GM18519 (cell line): Measurements from ENCODE around the gene CDIP1.
A peak's percentile ranks its signal among the peaks of the same experiment; 100 is the strongest.
"Not testable (repeated sequence)": the region's sequence is repeated elsewhere in the genome, so short reads cannot be mapped to it uniquely, and the experiment has no call there.

Experiments
- ATAC-seq: cut with Tn5 transposase; IDR thresholded peaks from one replicate; pipeline ENCODE4 v1.9.1; 2021; ENCODE audit warnings: mild to moderate bottlenecking, moderate library complexity; ENCODE audit not compliant: unreplicated experiment, low FRiP score

Gene CDIP1

DNA sequence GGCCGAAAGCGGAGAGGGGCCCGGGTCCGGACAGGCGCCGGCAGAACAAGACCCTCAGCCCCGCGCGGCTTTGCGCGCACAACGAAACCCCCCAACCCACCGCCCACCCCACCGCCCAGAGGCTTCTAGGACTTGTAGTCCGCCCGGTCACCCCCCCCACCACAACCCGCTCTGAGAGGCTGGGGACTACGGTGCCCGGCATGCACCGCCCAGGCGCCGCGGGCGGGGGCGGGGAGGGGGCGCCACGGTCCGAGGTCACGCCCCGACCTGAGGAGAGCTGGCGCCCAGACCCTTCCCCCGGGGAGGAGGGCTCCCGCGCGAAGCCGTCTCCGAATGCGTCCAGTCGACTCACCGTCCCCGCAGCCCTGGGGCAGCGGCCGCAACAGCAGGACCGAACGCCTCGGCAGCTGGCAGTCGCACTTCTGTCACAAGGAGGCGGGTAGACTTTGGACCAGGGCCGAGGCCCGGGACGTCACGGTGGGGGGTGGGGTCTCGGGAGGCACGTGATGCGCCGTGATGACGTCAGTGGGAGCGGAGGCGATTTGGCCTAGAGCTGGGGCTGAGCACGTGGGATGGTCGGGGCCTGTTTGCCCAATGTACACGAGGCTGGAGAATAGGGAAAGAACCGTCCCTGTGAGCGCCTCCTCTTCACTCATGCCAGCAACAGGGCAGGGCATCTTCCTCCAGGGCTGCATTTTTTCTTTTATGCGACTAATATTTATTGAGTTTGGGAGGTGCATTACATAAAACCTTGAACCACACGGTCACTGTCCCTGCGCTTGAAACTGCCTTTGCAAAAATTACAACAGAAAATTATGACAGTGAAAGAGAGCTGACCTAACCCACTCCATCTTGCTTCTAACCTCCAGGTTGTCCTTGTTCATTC, at the start of gene CDIP1:
Gene CDIP1, minus strand, starts transcription at position 424 of the 886 bp plus-strand sequence. CDS start 24,643 bp downstream, outside the sequence.
- peak; percentile 48 for ATAC-seq

DNA sequence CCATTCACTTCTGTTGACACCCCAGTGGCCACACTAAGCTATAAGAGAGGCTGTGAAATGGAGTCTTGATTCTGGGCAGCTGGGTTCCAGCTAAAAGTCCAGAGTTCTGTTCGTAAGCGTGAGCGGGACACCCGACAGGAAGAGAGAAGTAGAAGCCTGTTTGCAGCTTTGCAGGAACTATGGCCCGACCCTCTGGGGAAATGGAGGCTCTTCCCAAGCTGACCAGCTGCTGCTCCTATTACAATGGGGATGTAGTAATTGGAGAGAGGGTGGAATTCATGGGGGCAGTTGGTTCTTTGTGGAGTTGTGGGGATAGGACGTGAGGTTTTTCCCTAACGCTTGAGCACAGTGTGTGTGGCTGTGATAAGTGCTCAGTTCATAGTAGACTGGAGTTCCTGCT, 47.7 kb upstream of the CDIP1 start:
- no peak for ATAC-seq

DNA sequence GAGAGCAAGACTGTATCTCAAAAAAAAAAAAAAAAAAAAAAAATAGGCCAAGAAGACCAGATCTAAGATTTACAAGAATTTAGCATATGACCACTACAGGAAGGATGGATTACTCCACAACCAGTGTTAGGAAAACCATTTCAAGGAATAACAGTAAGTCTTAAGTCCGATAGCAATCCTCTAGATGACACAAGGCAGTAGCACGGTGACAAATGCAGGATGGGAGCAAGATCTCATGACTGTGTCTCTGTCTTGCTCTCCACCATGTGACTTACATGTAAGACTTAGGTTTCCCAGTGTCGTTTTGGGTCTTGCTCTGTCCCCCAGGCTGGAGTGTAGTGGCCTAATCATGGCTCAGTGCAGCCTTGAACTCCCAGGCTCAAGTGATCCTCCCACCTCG, 45.3 kb upstream of the CDIP1 start:
- ATAC-seq = no peak

- no peak for ATAC-seq
Measured at GRCh38 chr16:4580250-4580649, 41.7 kb upstream of the CDIP1 start.

DNA sequence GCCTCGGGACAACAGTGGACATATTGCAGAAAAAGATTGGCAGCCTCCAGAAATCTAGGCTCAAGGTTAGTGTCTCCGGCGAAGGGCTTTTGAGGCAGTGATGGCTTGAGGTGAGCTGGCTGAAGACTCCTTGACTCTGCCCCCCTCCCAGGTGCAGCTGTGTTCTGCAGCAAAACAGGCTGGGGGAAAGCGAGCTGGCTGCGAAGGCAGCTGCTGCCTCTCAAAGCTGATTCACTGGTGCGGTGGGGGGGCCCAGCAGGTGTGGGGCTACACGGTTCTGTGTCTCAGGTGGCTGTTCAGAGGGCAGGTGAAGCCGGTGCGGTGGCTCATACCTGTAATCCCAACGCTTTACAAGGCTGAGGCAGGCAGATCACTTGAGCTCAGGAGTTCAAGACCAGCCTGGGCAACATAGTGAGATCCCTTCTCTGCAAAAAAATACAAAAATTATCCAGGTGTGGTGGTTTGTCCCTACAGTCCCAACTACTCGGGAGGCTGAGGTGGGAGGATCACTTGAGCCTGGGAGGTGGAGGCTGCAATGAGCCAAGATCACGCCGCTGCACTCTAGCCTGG, 40.5 kb upstream of the CDIP1 start:
- no peak for ATAC-seq

- no peak for ATAC-seq
Measured at GRCh38 chr16:4576008-4576407, 37.4 kb upstream of the CDIP1 start.

DNA sequence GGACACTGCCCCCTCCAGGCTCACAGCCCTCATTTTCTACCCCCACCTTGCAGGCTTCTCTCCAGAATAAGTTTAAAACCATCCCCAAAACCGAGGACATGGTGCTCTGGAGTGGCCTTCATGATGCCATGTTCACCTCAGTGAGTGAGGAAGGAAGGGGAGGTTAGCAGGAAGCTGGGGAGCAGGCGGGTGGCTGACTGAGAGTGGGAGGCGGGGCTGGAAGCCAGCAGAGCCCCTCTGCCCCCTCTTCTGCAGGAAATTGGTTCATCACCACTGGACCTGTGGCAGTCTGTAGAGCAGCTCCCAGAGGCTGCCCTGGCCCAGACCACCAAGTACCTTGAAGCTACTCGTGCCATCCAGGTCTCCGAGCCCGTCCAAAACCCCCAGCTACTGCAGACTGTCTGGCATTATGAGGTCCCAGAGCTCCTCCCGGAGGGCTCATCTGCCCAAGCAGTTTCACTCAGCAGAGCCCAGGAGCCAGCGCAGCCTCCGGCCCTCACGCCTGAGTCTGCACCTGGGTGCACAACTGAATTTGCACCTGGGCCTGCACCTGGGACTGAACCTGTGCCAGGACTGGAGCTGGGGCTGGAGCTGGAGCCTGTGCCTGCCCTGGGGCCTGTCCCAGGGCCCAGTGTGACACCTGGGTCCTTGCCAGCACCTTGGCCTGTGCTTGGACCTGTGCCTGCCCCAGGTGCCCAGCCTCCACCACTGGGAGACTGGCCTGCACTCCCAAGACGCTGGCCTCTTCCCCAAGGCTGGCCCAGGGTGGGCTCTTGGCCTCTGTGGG, 36.5 kb upstream of the CDIP1 start:
- ATAC-seq = no peak

DNA sequence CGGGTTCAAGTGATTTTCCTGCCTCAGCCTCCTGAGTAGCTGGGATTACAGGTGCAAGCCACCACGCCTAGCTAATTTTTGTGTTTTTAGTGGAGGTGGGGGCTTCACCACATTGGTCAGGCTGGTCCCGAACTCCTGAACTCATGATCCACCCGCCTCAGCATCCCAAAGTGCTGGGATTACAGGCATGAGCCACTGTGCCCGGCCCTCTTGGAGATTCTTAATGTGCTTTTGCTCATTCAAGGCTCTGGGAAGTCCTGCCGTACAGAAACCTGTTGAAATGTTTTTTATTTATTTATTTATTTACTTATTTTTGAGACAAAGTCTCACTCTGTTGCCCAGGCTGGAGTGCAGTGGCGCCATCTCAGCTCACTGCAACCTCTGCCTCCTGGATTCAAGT, 35.4 kb upstream of the CDIP1 start:
- ATAC-seq = not testable (repeated sequence)

DNA sequence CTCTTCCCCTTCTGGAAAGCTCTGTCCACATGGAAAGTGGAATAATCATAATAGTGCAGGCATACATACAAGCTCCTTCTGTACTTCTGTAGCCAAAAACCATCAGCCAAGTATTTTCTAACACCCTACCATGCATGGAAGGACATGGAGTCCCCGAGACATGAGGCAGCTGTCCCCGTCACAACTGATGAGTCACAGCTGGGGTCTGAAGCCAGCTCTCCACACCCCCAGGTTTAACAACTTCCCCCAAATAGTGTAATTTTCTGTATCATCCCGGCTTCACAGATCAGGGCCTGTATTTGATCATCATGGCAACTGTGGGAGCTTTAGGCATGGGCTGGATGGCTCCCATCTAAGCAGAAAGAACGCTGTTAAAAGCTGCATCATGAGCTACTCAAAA, 34.1 kb upstream of the CDIP1 start:
- ATAC-seq = no peak

DNA sequence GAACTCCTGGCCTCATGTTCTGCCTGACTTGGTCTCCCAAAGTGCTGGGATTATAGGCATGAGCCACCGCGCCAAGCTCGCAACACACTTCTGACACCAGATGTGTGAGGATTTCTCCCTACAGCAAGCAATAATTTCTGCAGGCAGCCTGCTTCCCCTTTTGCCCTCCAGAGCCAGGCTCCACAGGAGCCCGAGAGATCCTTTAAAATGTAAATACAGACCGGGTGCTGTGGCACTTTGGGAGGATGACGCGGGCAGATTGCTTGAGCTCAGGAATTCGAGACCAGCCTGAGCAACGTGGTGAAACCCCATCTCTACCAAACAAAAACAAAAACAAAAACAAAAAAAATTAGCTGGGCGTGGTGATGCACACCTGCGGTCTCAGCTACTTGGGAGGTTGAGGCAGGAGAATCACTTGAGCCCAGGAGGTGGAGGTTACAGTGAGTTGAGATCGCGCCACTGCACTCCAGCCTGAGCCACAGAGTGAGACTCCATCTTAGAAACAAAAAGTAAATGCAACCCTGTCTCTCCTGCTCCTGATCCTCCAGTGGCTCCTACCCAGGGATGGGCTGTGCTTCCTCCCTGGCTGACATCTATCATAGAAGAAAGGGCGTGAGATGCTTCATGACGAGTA, 32.2 kb upstream of the CDIP1 start:
- no peak for ATAC-seq

GRCh38 chr16:4570086-4570485, 31.5 kb upstream of the CDIP1 start:
- no peak for ATAC-seq

DNA sequence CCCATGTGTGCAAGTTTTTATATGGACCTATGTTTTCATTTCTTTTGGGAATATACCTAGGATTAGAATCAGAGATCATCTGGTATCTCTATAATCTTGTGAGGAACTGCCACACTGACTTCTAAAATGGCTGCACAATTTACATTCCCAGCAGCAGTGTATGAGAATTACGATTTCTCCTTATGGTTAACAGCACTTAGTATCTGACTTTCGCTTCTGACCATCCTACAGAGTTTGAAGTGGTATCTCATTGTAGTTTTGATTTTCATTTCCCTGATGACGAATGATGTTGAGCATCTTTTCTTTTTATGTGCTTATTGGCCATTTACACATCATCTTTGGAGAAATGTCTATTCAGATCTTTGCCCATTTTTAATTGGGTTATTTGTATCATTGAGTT, 27.6 kb upstream of the CDIP1 start:
- no peak for ATAC-seq

DNA sequence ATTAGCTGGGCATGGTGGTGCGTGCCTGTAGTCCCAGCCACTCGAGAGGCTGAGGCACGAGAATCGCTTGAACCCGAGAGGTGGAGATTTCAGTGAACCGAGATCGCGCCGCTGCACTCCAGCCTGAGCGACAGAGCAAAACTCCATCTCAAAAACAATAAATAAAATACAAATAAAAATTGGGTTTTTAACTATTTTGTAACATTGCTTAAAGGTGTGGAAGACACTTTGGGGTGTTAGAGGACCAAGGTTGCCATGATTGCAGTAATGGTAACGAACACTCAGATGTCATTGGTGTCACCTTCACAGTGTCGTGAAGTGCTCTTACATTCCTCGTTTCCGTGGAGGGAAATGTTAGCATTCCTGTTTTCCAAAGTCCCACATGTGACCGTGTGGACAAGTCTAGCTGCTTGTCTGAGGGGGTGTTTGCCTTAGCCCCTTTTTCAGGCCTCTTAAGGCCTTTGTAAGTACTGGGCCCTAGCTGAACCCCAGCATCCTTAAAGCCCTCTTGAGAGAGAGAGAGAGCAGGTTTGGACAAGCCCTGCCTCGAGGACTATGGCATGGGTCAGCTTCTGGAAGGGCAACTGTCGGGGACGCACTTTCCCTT, 26.2 kb upstream of the CDIP1 start:
- ATAC-seq = no peak

DNA sequence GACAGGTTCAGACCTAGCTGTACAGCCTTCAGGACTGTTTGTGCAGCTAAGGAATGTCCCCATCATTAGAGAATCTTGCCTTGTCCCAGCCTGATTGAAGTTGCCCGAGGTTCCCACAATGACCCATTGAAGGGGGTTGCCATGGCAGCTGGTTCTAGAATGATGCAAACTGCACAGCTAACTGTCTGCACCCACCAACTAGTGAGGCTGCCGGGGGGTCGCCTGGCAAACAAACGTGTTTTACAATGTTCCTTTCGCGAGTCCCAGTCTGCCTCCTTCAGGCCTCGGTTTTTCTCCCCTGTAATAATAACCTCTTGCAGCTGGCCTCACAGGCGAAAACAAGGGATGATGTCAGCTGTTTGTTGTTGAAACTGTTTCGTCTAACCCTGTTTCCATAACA, 23.0 kb upstream of the CDIP1 start:
- no peak for ATAC-seq

DNA sequence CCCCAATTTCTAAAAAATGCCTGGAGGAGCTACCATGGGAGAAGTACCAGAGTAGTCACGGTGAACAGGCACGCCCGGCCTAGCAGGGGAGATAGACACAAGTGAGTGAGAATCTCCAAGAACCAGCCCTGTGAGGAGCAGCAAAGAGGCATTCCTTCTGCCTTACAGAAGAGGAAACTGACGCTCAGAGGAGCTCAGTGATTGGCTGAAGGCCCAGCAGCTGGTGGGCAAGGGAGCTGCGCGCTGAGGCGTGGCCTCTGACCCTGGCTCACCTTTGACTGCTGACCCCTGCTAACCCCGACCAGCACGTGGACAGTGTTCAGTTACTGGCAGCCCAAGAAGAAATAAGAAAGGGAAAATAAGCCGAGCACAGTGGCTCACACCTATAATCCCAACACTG, 19.4 kb upstream of the CDIP1 start:
- ATAC-seq = no peak

- ATAC-seq = no peak
Measured at GRCh38 chr16:4556580-4556979, 18.0 kb upstream of the CDIP1 start.

DNA sequence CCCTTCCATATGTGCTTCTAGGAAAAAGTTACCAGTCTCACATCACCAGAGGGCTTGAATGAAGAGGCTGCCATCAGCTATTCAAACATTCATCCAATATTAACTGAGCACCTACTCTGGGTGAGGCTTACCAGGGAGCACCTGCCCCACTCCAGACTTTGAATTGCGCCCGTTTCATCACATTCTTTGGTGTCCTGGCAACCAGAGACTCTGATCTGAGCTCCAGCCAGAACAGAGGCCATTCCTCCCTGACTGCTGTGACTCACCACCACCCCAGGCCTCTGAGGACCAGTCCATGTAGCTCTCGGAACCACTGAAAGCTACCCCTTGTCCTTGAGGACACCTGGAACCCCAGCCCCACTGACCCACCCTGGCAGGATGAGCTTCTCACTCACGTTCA, 17.5 kb upstream of the CDIP1 start, which contains the start of gene C16orf96:
Gene C16orf96, plus strand, starts transcription at position 229 of the 400 bp plus-strand sequence. Its CDS starts 150 bp downstream, at position 379.
- no peak for ATAC-seq

- no peak for ATAC-seq
Measured at GRCh38 chr16:4552541-4552940, 14.0 kb upstream of the CDIP1 start.

DNA sequence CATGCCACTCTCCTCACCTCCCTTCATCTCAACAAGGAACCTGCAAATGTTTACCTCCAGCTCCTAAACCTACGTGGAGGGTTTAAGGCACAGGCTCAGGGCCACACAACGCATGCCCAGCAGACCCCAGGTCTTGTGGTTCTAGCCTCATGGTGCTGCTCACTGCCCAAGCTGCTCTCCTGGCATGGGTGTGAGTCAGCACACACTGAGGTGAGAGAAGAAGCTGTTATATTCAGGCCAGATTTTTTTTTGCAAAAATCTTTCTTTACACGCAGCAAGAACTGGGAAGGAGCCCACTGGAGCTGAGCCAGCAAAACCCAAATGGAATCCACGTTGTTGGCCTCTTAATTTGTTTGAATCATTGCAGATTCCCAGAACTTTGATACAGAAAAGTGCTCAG, 12.0 kb upstream of the CDIP1 start:
- ATAC-seq = no peak

DNA sequence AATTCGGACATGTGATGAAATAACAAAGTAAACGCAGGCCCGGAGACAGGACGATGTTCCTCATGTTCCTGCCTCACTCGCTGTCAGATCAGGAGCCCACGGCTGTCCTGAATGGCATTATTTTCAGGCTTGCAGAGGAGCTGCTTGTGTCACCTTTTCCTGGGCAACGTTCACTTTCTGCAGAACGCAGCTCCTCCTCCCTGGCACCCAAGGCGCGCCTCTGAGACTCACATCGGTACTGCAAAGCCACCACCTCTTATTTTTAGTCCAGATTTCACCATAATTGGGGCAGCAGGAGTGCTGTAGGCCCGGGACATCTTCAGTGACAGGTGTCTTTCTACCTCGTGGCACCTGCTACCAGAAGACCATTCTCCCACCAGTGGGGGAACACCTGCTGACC, 9.6 kb upstream of the CDIP1 start:
- no peak for ATAC-seq
